ENCODE measurements around the gene XXYLT1. TPM values are rescaled to one million over a fixed set of nuclear protein-coding genes. Genes with fewer than 3 reads are reported as not detected.

Gene XXYLT1
- total RNA-seq, 1 donor from 2014 or later = 13.6 TPM

- Histone ChIP-seq H3K9me3 (ENCODE audit: control insufficient read depth in 3 of 3, low read length in 3 of 3) (no peaks in the 10 kb centered on the region), H3K4me3 (ENCODE audit: low read length in 3 of 3) (peak overlapping the region; percentile 19 to 65 (median 64)), H3K27ac (ENCODE audit: low read depth, low read length) (peak overlapping the region; percentile 28), H3K9ac (ENCODE audit: low read depth in 1 of 3, low read length in 3 of 3) (peak overlapping the region in 1 of 3 donors; percentile 60), H3K36me3 (ENCODE audit: control insufficient read depth in 3 of 3, insufficient read depth in 3 of 3, low read length in 3 of 3) (no peaks in the 10 kb centered on the region), H3K27me3 (ENCODE audit: control insufficient read depth in 3 of 3, insufficient read depth in 3 of 3, low read length in 3 of 3) (no peaks in the 10 kb centered on the region), H3K4me1 (ENCODE audit: control insufficient read depth in 3 of 3, insufficient read depth in 3 of 3, low read length in 3 of 3) (peaks cover 15 to 24% (median 19%) of the 10 kb centered on the region in 3 donors)
Observed at GRCh38 chr3:195147649-195148080, 123.3 kb downstream of the XXYLT1 start.

GRCh38 chr3:195146131-195146530 lies 124.8 kb downstream of the XXYLT1 start:
- no peak overlapping the region for H3K27ac ChIP-seq (ENCODE audit: low read depth, low read length)
- H3K9me3 ChIP-seq (ENCODE audit: control insufficient read depth in 3 of 3, low read length in 3 of 3) = no peaks in the 10 kb centered on the region
- H3K4me1 ChIP-seq (ENCODE audit: control insufficient read depth in 3 of 3, insufficient read depth in 3 of 3, low read length in 3 of 3) = peaks cover 11 to 17% (median 15%) of the 10 kb centered on the region in 3 donors
- no peaks in the 10 kb centered on the region for H3K36me3 ChIP-seq (ENCODE audit: control insufficient read depth in 3 of 3, insufficient read depth in 3 of 3, low read length in 3 of 3)
- no peak overlapping the region for H3K9ac ChIP-seq (ENCODE audit: low read depth in 1 of 3, low read length in 3 of 3)
- no peak overlapping the region for H3K4me3 ChIP-seq (ENCODE audit: low read length in 3 of 3)
- no peaks in the 10 kb centered on the region for H3K27me3 ChIP-seq (ENCODE audit: control insufficient read depth in 3 of 3, insufficient read depth in 3 of 3, low read length in 3 of 3)

GRCh38 chr3:195145579-195145978 lies 125.4 kb downstream of the XXYLT1 start:
- peaks cover 8 to 13% (median 9%) of the 10 kb centered on the region in 3 donors for H3K4me1 ChIP-seq (ENCODE audit: control insufficient read depth in 3 of 3, insufficient read depth in 3 of 3, low read length in 3 of 3)
- no peaks in the 10 kb centered on the region for H3K9me3 ChIP-seq (ENCODE audit: control insufficient read depth in 3 of 3, low read length in 3 of 3)
- no peak overlapping the region for H3K27ac ChIP-seq (ENCODE audit: low read depth, low read length)
- no peak overlapping the region for H3K4me3 ChIP-seq (ENCODE audit: low read length in 3 of 3)
- peaks cover 0 to 2% (median 0%) of the 10 kb centered on the region in 3 donors for H3K36me3 ChIP-seq (ENCODE audit: control insufficient read depth in 3 of 3, insufficient read depth in 3 of 3, low read length in 3 of 3)
- H3K9ac ChIP-seq (ENCODE audit: low read depth in 1 of 3, low read length in 3 of 3) = no peak overlapping the region
- H3K27me3 ChIP-seq (ENCODE audit: control insufficient read depth in 3 of 3, insufficient read depth in 3 of 3, low read length in 3 of 3) = no peaks in the 10 kb centered on the region

- Histone ChIP-seq H3K9me3 (ENCODE audit: control insufficient read depth in 3 of 3, low read length in 3 of 3) (no peaks in the 10 kb centered on the region), H3K27ac (ENCODE audit: low read depth, low read length) (no peak overlapping the region), H3K9ac (ENCODE audit: low read depth in 1 of 3, low read length in 3 of 3) (no peak overlapping the region), H3K36me3 (ENCODE audit: control insufficient read depth in 3 of 3, insufficient read depth in 3 of 3, low read length in 3 of 3) (peaks cover 0 to 2% (median 0%) of the 10 kb centered on the region in 3 donors), H3K27me3 (ENCODE audit: control insufficient read depth in 3 of 3, insufficient read depth in 3 of 3, low read length in 3 of 3) (no peaks in the 10 kb centered on the region), H3K4me1 (ENCODE audit: control insufficient read depth in 3 of 3, insufficient read depth in 3 of 3, low read length in 3 of 3) (peaks cover 2 to 5% (median 3%) of the 10 kb centered on the region in 3 donors), H3K4me3 (ENCODE audit: low read length in 3 of 3) (no peak overlapping the region)
Observed at GRCh38 chr3:195143221-195143620, 127.7 kb downstream of the XXYLT1 start.

- Histone ChIP-seq H3K36me3 (ENCODE audit: control insufficient read depth in 3 of 3, insufficient read depth in 3 of 3, low read length in 3 of 3) (peaks cover 0 to 2% (median 0%) of the 10 kb centered on the region in 3 donors), H3K9ac (ENCODE audit: low read depth in 1 of 3, low read length in 3 of 3) (no peak overlapping the region), H3K9me3 (ENCODE audit: control insufficient read depth in 3 of 3, low read length in 3 of 3) (no peaks in the 10 kb centered on the region), H3K27ac (ENCODE audit: low read depth, low read length) (no peak overlapping the region), H3K27me3 (ENCODE audit: control insufficient read depth in 3 of 3, insufficient read depth in 3 of 3, low read length in 3 of 3) (no peaks in the 10 kb centered on the region), H3K4me1 (ENCODE audit: control insufficient read depth in 3 of 3, insufficient read depth in 3 of 3, low read length in 3 of 3) (peaks cover 0 to 5% (median 3%) of the 10 kb centered on the region in 3 donors), H3K4me3 (ENCODE audit: low read length in 3 of 3) (no peak overlapping the region)
Observed at GRCh38 chr3:195142519-195142918, 128.4 kb downstream of the XXYLT1 start.

GRCh38 chr3:195140816-195141793 lies 129.9 kb downstream of the XXYLT1 start:
- Histone ChIP-seq H3K9ac (ENCODE audit: low read depth in 1 of 3, low read length in 3 of 3) (no peak overlapping the region), H3K27ac (ENCODE audit: low read depth, low read length) (no peak overlapping the region), H3K4me3 (ENCODE audit: low read length in 3 of 3) (no peak overlapping the region), H3K9me3 (ENCODE audit: control insufficient read depth in 3 of 3, low read length in 3 of 3) (no peaks in the 10 kb centered on the region), H3K4me1 (ENCODE audit: control insufficient read depth in 3 of 3, insufficient read depth in 3 of 3, low read length in 3 of 3) (no peaks in the 10 kb centered on the region), H3K27me3 (ENCODE audit: control insufficient read depth in 3 of 3, insufficient read depth in 3 of 3, low read length in 3 of 3) (no peaks in the 10 kb centered on the region), H3K36me3 (ENCODE audit: control insufficient read depth in 3 of 3, insufficient read depth in 3 of 3, low read length in 3 of 3) (peaks cover 0 to 2% (median 0%) of the 10 kb centered on the region in 3 donors)

GRCh38 chr3:195140410-195140809 lies 130.5 kb downstream of the XXYLT1 start:
- H3K27ac ChIP-seq (ENCODE audit: low read depth, low read length) = no peak overlapping the region
- H3K36me3 ChIP-seq (ENCODE audit: control insufficient read depth in 3 of 3, insufficient read depth in 3 of 3, low read length in 3 of 3) = peaks cover 0 to 2% (median 0%) of the 10 kb centered on the region in 3 donors
- no peaks in the 10 kb centered on the region for H3K9me3 ChIP-seq (ENCODE audit: control insufficient read depth in 3 of 3, low read length in 3 of 3)
- H3K4me1 ChIP-seq (ENCODE audit: control insufficient read depth in 3 of 3, insufficient read depth in 3 of 3, low read length in 3 of 3) = no peaks in the 10 kb centered on the region
- no peak overlapping the region for H3K4me3 ChIP-seq (ENCODE audit: low read length in 3 of 3)
- no peak overlapping the region for H3K9ac ChIP-seq (ENCODE audit: low read depth in 1 of 3, low read length in 3 of 3)
- no peaks in the 10 kb centered on the region for H3K27me3 ChIP-seq (ENCODE audit: control insufficient read depth in 3 of 3, insufficient read depth in 3 of 3, low read length in 3 of 3)

GRCh38 chr3:195139876-195140240 lies 131.1 kb downstream of the XXYLT1 start:
- H3K27ac ChIP-seq (ENCODE audit: low read depth, low read length) = no peak overlapping the region
- no peak overlapping the region for H3K9ac ChIP-seq (ENCODE audit: low read depth in 1 of 3, low read length in 3 of 3)
- no peak overlapping the region for H3K4me3 ChIP-seq (ENCODE audit: low read length in 3 of 3)

GRCh38 chr3:195139091-195139875 lies 131.7 kb downstream of the XXYLT1 start:
- Histone ChIP-seq H3K9me3 (ENCODE audit: control insufficient read depth in 3 of 3, low read length in 3 of 3) (no peaks in the 10 kb centered on the region), H3K36me3 (ENCODE audit: control insufficient read depth in 3 of 3, insufficient read depth in 3 of 3, low read length in 3 of 3) (peaks cover 0 to 2% (median 0%) of the 10 kb centered on the region in 3 donors), H3K27ac (ENCODE audit: low read depth, low read length) (no peak overlapping the region), H3K4me3 (ENCODE audit: low read length in 3 of 3) (no peak overlapping the region), H3K9ac (ENCODE audit: low read depth in 1 of 3, low read length in 3 of 3) (no peak overlapping the region), H3K4me1 (ENCODE audit: control insufficient read depth in 3 of 3, insufficient read depth in 3 of 3, low read length in 3 of 3) (no peaks in the 10 kb centered on the region), H3K27me3 (ENCODE audit: control insufficient read depth in 3 of 3, insufficient read depth in 3 of 3, low read length in 3 of 3) (no peaks in the 10 kb centered on the region)

More at GRCh38 chr3:195139876-195140240, 131.1 kb downstream of the XXYLT1 start:
- Histone ChIP-seq H3K4me1 (ENCODE audit: control insufficient read depth in 3 of 3, insufficient read depth in 3 of 3, low read length in 3 of 3) (no peaks in the 10 kb centered on the region), H3K36me3 (ENCODE audit: control insufficient read depth in 3 of 3, insufficient read depth in 3 of 3, low read length in 3 of 3) (peaks cover 0 to 2% (median 0%) of the 10 kb centered on the region in 3 donors), H3K27me3 (ENCODE audit: control insufficient read depth in 3 of 3, insufficient read depth in 3 of 3, low read length in 3 of 3) (no peaks in the 10 kb centered on the region), H3K9me3 (ENCODE audit: control insufficient read depth in 3 of 3, low read length in 3 of 3) (no peaks in the 10 kb centered on the region)

All from skeletal muscle tissue (tissue), 4 donors.